MM.1S (cell line): ENCODE data around the gene ATF7IP2.

Source experiments
- CTCF ChIP-seq: fragments of 300-600 bp; sonication (generic); IDR thresholded peaks from 2 replicates; pipeline ENCODE4 v1.5.1; 2016; ENCODE audit warnings: antibody characterized with exemption, low read length, mixed read lengths
- EZH2 ChIP-seq: fragments of 300-600 bp; sonication (generic); optimal IDR thresholded peaks from 2 replicates; pipeline ENCODE3; 2017; ENCODE audit warnings: low read depth, mild to moderate bottlenecking, antibody characterized with exemption, low read length, mixed read lengths
- EZH2phosphoT487 ChIP-seq: fragments of 300-600 bp; sonication (generic); IDR thresholded peaks from 2 replicates; pipeline ENCODE4 v1.6.1; 2018; ENCODE audit warnings: antibody characterized with exemption, low read length

DNA sequence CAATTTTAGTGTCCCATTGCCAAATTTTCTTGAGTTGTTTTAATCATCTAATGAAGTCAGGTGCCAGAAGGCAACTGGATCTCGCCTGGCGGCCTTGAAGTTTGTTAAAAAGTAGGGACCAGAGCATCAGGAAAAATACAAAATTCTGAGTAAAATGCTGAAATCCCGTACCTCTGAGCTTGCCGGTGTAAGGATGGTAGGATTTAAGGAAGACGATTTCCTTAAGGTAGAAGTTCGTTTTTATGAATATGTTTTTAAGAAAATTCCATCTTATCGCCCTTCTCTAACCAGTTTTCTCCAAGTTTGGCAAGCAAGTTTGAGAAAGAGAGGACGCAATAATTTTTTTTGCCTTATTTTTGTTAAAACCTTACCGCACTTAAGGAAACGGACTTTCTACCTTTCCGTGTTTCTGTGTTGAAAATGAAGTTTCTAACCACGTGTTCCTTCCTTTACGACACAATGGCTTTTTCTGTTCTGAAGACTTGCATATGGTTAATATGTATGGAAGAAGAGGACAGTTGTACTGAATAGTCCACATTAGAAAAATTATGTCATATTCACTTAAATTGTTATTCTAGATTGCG lies 748 bp downstream of the ATF7IP2 start:
- TF ChIP-seq CTCF (no peak), EZH2 (no peak), EZH2phosphoT487 (no peak)
